HCT116 (cell line): ENCODE results near the gene PPP3CB. TPM values are rescaled to one million over a fixed set of nuclear protein-coding genes. Genes with fewer than 3 reads are reported as not detected.
A peak's percentile ranks its signal among the peaks of the same experiment; 100 is the strongest.

ENCODE experiments used
- ATAC-seq: fragments of 200-7000 bp; cut with Tn5 transposase; 2 replicates; pipeline ENCODE4 v1.9.1; 2020; ENCODE audit warnings: mild to moderate bottlenecking, moderate library complexity
- BruUV-seq: library from RNA; stranded (reverse); fragments of 400-500 nt; replicated peaks from 2 replicates; lab custom pipeline; 2021; lab: Mats Ljungman, UMichigan
- CTCF ChIA-PET: fragments of 300-600 bp; sonication (Branson Sonifier 250); formaldehyde crosslinking; loops from one replicate; lab custom pipeline; 2021; ENCODE audit warnings: antibody characterized with exemption; lab: Charles Lee
- POLR2A ChIA-PET: fragments of 300-600, 350-600 bp; sonication (Branson Sonifier 250); formaldehyde crosslinking; loops from one replicate; lab custom pipeline; 2021; ENCODE audit warnings: antibody characterized with exemption; lab: Charles Lee
- RAD21 ChIA-PET, 2 experiments: fragments of 300-600 bp; sonication (Branson Sonifier 250); formaldehyde crosslinking; loops; one replicate each; lab custom pipeline; 2023; ENCODE audit warnings: low total read pairs in 2 of 2; ENCODE audit not compliant: uncharacterized antibody in 2 of 2, unreplicated experiment in 2 of 2, low non-redundant PET in 1 of 2; lab: Charles Lee
- DNase-seq: peaks from one replicate; pipeline ENCODE4 v3.0.0-alpha.2; 2010; ENCODE audit warnings: low read depth, low spot score
- H2AFZ ChIP-seq: fragments of 200-600 bp; shearing (Covaris generic), sonication (generic); 2 replicates; pipeline ENCODE4 v1.6.1; 2017; ENCODE audit warnings: low read depth, mixed run types, mixed read lengths, antibody characterized with exemption, low read length; ENCODE audit not compliant: poor library complexity, severe bottlenecking
- H3K27ac ChIP-seq: 2 replicates; pipeline ENCODE4 v1.5.1; 2012; ENCODE audit warnings: low read depth, low read length
- H3K27me3 ChIP-seq: fragments of 200-600 bp; sonication (generic); 2 replicates; pipeline ENCODE4 v1.6.1; 2016; ENCODE audit warnings: mixed run types, low read length, mixed read lengths; ENCODE audit not compliant: insufficient read depth
- H3K36me3 ChIP-seq, 2 experiments: fragments of 200-500 bp in 1 of 2; fragments of 200-600 bp in 1 of 2; sonication (Bioruptor generic) in 1 of 2; sonication (generic) in 1 of 2; 2 replicates each; pipeline versions ENCODE4 v1.5.1 to v1.6.1; 2014 to 2016; ENCODE audit warnings: low read length in 2 of 2, inconsistent platforms in 1 of 2, mixed read lengths in 1 of 2, mixed run types in 1 of 2; ENCODE audit not compliant: insufficient read depth in 2 of 2, control insufficient read depth in 1 of 2
- H3K4me1 ChIP-seq, 2 experiments: fragments of 200-600 bp in 1 of 2; sonication (generic) in 1 of 2; 2 replicates each; pipeline versions ENCODE4 v1.5.1 to v1.6.1; 2012 to 2017; ENCODE audit warnings: low read length in 2 of 2, inconsistent platforms in 1 of 2, mild to moderate bottlenecking in 1 of 2, mixed read lengths in 1 of 2, mixed run types in 1 of 2, moderate library complexity in 1 of 2; ENCODE audit not compliant: insufficient read depth in 2 of 2, control insufficient read depth in 1 of 2
- H3K4me2 ChIP-seq: fragments of 200-600 bp; sonication (generic); 2 replicates; pipeline ENCODE4 v1.6.1; 2017; ENCODE audit warnings: mixed run types, low read length, mixed read lengths
- H3K4me3 ChIP-seq, 2 experiments: fragments of 200-600 bp in 1 of 2; sonication (generic) in 1 of 2; replicated peaks in 1 of 2; 2 replicates each; pipeline ENCODE4 v1.5.1; 2011 to 2016; ENCODE audit warnings: low read length in 2 of 2, control low read depth in 1 of 2, low read depth in 1 of 2, mild to moderate bottlenecking in 1 of 2, mixed read lengths in 1 of 2, mixed run types in 1 of 2
- H3K79me2 ChIP-seq: fragments of 200-600 bp; sonication (generic); 2 replicates; pipeline ENCODE4 v1.6.1; 2017; ENCODE audit warnings: mild to moderate bottlenecking, mixed run types, low read length, moderate library complexity, mixed read lengths; ENCODE audit not compliant: insufficient read depth
- H3K9ac ChIP-seq: fragments of 200-600 bp; sonication (generic); 2 replicates; pipeline ENCODE4 v1.6.1; 2016; ENCODE audit warnings: low read length, mixed read lengths
- H3K9me2 ChIP-seq: fragments of 200-600 bp; sonication (generic), shearing (Covaris generic); 2 replicates; pipeline ENCODE4 v1.6.1; 2017; ENCODE audit warnings: mixed run types, mild to moderate bottlenecking, moderate library complexity; ENCODE audit not compliant: insufficient read depth
- H3K9me3 ChIP-seq, 2 experiments: fragments of 200-500 bp in 1 of 2; fragments of 200-600 bp in 1 of 2; sonication (Bioruptor generic) in 1 of 2; sonication (generic) in 1 of 2; 2 replicates each; pipeline ENCODE4 v1.6.1; 2014 to 2017; ENCODE audit warnings: low read length in 2 of 2, mixed read lengths in 2 of 2, inconsistent platforms in 1 of 2, low read depth in 1 of 2, mild to moderate bottlenecking in 1 of 2, mixed run types in 1 of 2, moderate library complexity in 1 of 2; ENCODE audit not compliant: control insufficient read depth in 1 of 2, insufficient read depth in 1 of 2
- H4K20me1 ChIP-seq: fragments of 200-600 bp; sonication (generic), shearing (Covaris generic); 2 replicates; pipeline ENCODE4 v1.6.1; 2017; ENCODE audit warnings: mixed run types, mild to moderate bottlenecking, moderate library complexity; ENCODE audit not compliant: insufficient read depth
- CEBPB ChIP-seq: IDR thresholded peaks from 2 replicates; pipeline ENCODE4 v1.6.1; 2012; ENCODE audit warnings: low read depth
- EGR1 ChIP-seq: IDR thresholded peaks from 2 replicates; pipeline ENCODE4 v1.6.1; 2012; ENCODE audit warnings: low read depth
- ELF1 ChIP-seq: IDR thresholded peaks from 2 replicates; pipeline ENCODE4 v1.6.1; 2012; ENCODE audit warnings: low read depth, borderline replicate concordance
- EZH2phosphoT487 ChIP-seq: fragments of 200-600 bp; IDR thresholded peaks from 2 replicates; pipeline ENCODE4 v1.6.1; 2018; ENCODE audit warnings: antibody characterized with exemption, borderline replicate concordance
- MAX ChIP-seq: IDR thresholded peaks from 2 replicates; pipeline ENCODE4 v1.6.1; 2012
- POLR2AphosphoS5 ChIP-seq: IDR thresholded peaks from 2 replicates; pipeline ENCODE4 v1.6.1; 2011; ENCODE audit warnings: mild to moderate bottlenecking, low read depth, low read length, moderate library complexity
- RAD21 ChIP-seq: IDR thresholded peaks from 2 replicates; pipeline ENCODE4 v1.6.1; 2012; ENCODE audit warnings: low read depth, mild to moderate bottlenecking
- REST ChIP-seq: IDR thresholded peaks from 2 replicates; pipeline ENCODE4 v1.6.1; 2012; ENCODE audit warnings: low read depth
- SIN3A ChIP-seq: IDR thresholded peaks from 2 replicates; pipeline ENCODE4 v1.6.1; 2012; ENCODE audit warnings: low read depth
- SRF ChIP-seq: IDR thresholded peaks from 2 replicates; pipeline ENCODE4 v1.6.1; 2012; ENCODE audit warnings: low read depth
- TCF7L2 ChIP-seq: IDR thresholded peaks from 2 replicates; pipeline ENCODE4 v1.7.0; 2011; ENCODE audit warnings: borderline replicate concordance, inconsistent platforms; ENCODE audit not compliant: insufficient read depth, insufficient read length; ENCODE audit errors: extremely low read depth
- YY1 ChIP-seq: IDR thresholded peaks from 2 replicates; pipeline ENCODE4 v1.6.1; 2011; ENCODE audit warnings: low read length, low read depth, moderate library complexity, mild to moderate bottlenecking; ENCODE audit not compliant: insufficient replicate concordance; ENCODE audit errors: extremely low read depth
- ZBTB33 ChIP-seq: IDR thresholded peaks from 2 replicates; pipeline ENCODE4 v1.6.1; 2011; ENCODE audit warnings: mild to moderate bottlenecking, low read length, moderate library complexity; ENCODE audit not compliant: insufficient replicate concordance; ENCODE audit errors: extremely low read depth
- ZNF274 ChIP-seq: fragments of 200-500 bp; sonication (Bioruptor generic); IDR thresholded peaks from 2 replicates; pipeline ENCODE4 v1.6.1; 2014; ENCODE audit warnings: mild to moderate bottlenecking, low read depth, low read length, inconsistent platforms
- intact Hi-C: fragments of 100-400 bp; cut with micrococcal nuclease; formaldehyde crosslinking; loops from 2 replicates; pipeline ENCODE4 v1.10.0; 2022
- total RNA-seq: library from RNA; stranded (reverse); gene quantifications from one replicate; pipeline ENCODE4 v1.2.1, GENCODE V29; 2021; ENCODE audit not compliant: unreplicated experiment

The PPP3CB gene
- total RNA-seq, 1 experiment from 2014 or later, result 32.0 TPM

- TF ChIP-seq REST (no peak), MAX (peak; percentile 69), SIN3A (peak; percentile 18; the same call in 1 of the 2 replicates), SRF (no peak; the same call in 1 of the 2 replicates), TCF7L2 (no peak), ELF1 (no peak)
These were observed at the start of gene PPP3CB (continued) for GRCh38 chr10:73495884-73496674.

GRCh38 chr10:73545357-73545756, 49.5 kb upstream of the PPP3CB start:
- no peaks in the 10 kb centered on the region for H3K36me3 ChIP-seq
- BruUV-seq, result no TSS peak
- H3K9me3 ChIP-seq, result no peaks in the 10 kb centered on the region
- H3K27ac ChIP-seq, result no peak overlapping the region
- no peaks in the 10 kb centered on the region for H3K27me3 ChIP-seq
- H4K20me1 ChIP-seq, result no peaks in the 10 kb centered on the region
- no peak overlapping the region for H2AFZ ChIP-seq
- H3K9me2 ChIP-seq, result no peaks in the 10 kb centered on the region
- no peak overlapping the region for H3K4me2 ChIP-seq
- no peak overlapping the region for H3K9ac ChIP-seq
- ChIA-PET RAD21 (no interaction called here), CTCF (no interaction called here), POLR2A (no interaction called here)
- H3K79me2 ChIP-seq, result no peaks in the 10 kb centered on the region
- no peak for ATAC-seq
- intact Hi-C loops, result no loop called here
- H3K4me3 ChIP-seq, result no peak overlapping the region
- H3K4me1 ChIP-seq, result no peaks in the 10 kb centered on the region; a peak in 1 of 4 replicates
- DNase-seq, result no peak
- TF ChIP-seq RAD21, result no peak
- TF ChIP-seq ZBTB33, result no peak
- TF ChIP-seq SIN3A, result no peak
- TF ChIP-seq TCF7L2, result no peak
- no peak for TF ChIP-seq REST
- no peak for TF ChIP-seq EGR1
- no peak for TF ChIP-seq EZH2phosphoT487
- TF ChIP-seq SRF, result no peak
- TF ChIP-seq ZNF274, result no peak
- no peak for TF ChIP-seq CEBPB
- no peak for TF ChIP-seq POLR2AphosphoS5
- TF ChIP-seq YY1, result no peak
